Trophoblast cell (in vitro differentiated cells and primary cell): Measurements from ENCODE around the gene MRPL43.
A peak's percentile ranks its signal among the peaks of the same experiment; 100 is the strongest.

ENCODE experiments used
- DNase-seq, 2 donors: peaks; one replicate each; pipeline ENCODE4 v3.0.0-alpha.2; 2016
- H2AFZ ChIP-seq: 2 replicates; pipeline ENCODE4 v1.6.1; 2013; ENCODE audit warnings: low read length, moderate library complexity, mild to moderate bottlenecking; ENCODE audit not compliant: insufficient read depth, poor library complexity
- H2AK5ac ChIP-seq: 2 replicates; pipeline ENCODE4 v1.6.1; 2013; ENCODE audit warnings: mild to moderate bottlenecking, low read length
- H2BK120ac ChIP-seq: 2 replicates; pipeline ENCODE4 v1.6.1; 2013; ENCODE audit warnings: low read length, mild to moderate bottlenecking, moderate library complexity; ENCODE audit not compliant: insufficient read depth, poor library complexity
- H2BK12ac ChIP-seq: 2 replicates; pipeline ENCODE4 v1.6.1; 2013; ENCODE audit warnings: mild to moderate bottlenecking, low read length, moderate library complexity
- H2BK5ac ChIP-seq: 2 replicates; pipeline ENCODE4 v1.6.1; 2013; ENCODE audit warnings: low read length, low read depth, moderate library complexity, mild to moderate bottlenecking; ENCODE audit not compliant: poor library complexity
- H3K14ac ChIP-seq: 2 replicates; pipeline ENCODE4 v1.6.1; 2013; ENCODE audit warnings: mild to moderate bottlenecking, low read length
- H3K18ac ChIP-seq: 2 replicates; pipeline ENCODE4 v1.6.1; 2013; ENCODE audit warnings: mild to moderate bottlenecking, low read length
- H3K23ac ChIP-seq: 2 replicates; pipeline ENCODE4 v1.6.1; 2013; ENCODE audit warnings: low read length
- H3K27ac ChIP-seq: 2 replicates; pipeline ENCODE4 v1.5.1; 2013; ENCODE audit warnings: low read depth, mild to moderate bottlenecking, inconsistent platforms, low read length, moderate library complexity
- H3K27me3 ChIP-seq: 2 replicates; pipeline ENCODE4 v1.6.1; 2013; ENCODE audit warnings: inconsistent platforms, mild to moderate bottlenecking, low read length, moderate library complexity; ENCODE audit not compliant: insufficient read depth
- H3K36me3 ChIP-seq, 2 experiments: 1 replicate in 1 of 2; 2 replicates in 1 of 2; pipeline ENCODE4 v1.6.1; 2013; ENCODE audit warnings: low read length in 2 of 2, mild to moderate bottlenecking in 2 of 2, moderate library complexity in 1 of 2; ENCODE audit not compliant: insufficient read depth in 2 of 2, control insufficient read depth in 1 of 2
- H3K4ac ChIP-seq: 2 replicates; pipeline ENCODE4 v1.6.1; 2013; ENCODE audit warnings: low read depth, mild to moderate bottlenecking, low read length, moderate library complexity
- H3K4me1 ChIP-seq, 2 experiments: 1 replicate in 1 of 2; 2 replicates in 1 of 2; pipeline ENCODE4 v1.6.1; 2013; ENCODE audit warnings: low read length in 2 of 2, mild to moderate bottlenecking in 2 of 2, moderate library complexity in 1 of 2; ENCODE audit not compliant: insufficient read depth in 2 of 2, control insufficient read depth in 1 of 2
- H3K4me2 ChIP-seq: 2 replicates; pipeline ENCODE4 v1.6.1; 2013; ENCODE audit warnings: inconsistent platforms, mild to moderate bottlenecking, low read length, moderate library complexity
- H3K4me3 ChIP-seq: 2 replicates; pipeline ENCODE4 v1.5.1; 2013; ENCODE audit warnings: mild to moderate bottlenecking, low read depth, low read length, inconsistent platforms
- H3K79me1 ChIP-seq: one replicate; pipeline ENCODE4 v1.6.1; 2013; ENCODE audit warnings: low read length
- H3K79me2 ChIP-seq: 2 replicates; pipeline ENCODE4 v1.6.1; 2013; ENCODE audit warnings: low read length, mild to moderate bottlenecking; ENCODE audit not compliant: control insufficient read depth, insufficient read depth, poor library complexity
- H3K9ac ChIP-seq: 2 replicates; pipeline ENCODE4 v1.6.1; 2013; ENCODE audit warnings: mild to moderate bottlenecking, low read length
- H3K9me3 ChIP-seq: 2 replicates; pipeline ENCODE4 v1.6.1; 2013; ENCODE audit warnings: low read depth, mild to moderate bottlenecking, control low read depth, inconsistent platforms, low read length; ENCODE audit not compliant: insufficient read depth
- H4K12ac ChIP-seq: 2 replicates; pipeline ENCODE4 v1.6.1; 2013; ENCODE audit warnings: low read depth, mild to moderate bottlenecking, low read length, moderate library complexity
- H4K8ac ChIP-seq: 2 replicates; pipeline ENCODE4 v1.6.1; 2013; ENCODE audit warnings: low read depth, mild to moderate bottlenecking, low read length, moderate library complexity
- H4K91ac ChIP-seq: one replicate; pipeline ENCODE4 v1.6.1; 2013; ENCODE audit warnings: low read depth, mild to moderate bottlenecking, low read length, moderate library complexity
- WGBS: extraction: QIAGEN DNeasy Blood & Tissue Kit; methylation state at CpG from one replicate; pipeline ENCODE4 v1.1.7; 2013; ENCODE audit warnings: missing lambda C conversion rate; ENCODE audit not compliant: insufficient read length, insufficient coverage; ENCODE audit errors: extremely low coverage; 5-methylcytosine and 5-hydroxymethylcytosine counted together

Gene MRPL43

DNA sequence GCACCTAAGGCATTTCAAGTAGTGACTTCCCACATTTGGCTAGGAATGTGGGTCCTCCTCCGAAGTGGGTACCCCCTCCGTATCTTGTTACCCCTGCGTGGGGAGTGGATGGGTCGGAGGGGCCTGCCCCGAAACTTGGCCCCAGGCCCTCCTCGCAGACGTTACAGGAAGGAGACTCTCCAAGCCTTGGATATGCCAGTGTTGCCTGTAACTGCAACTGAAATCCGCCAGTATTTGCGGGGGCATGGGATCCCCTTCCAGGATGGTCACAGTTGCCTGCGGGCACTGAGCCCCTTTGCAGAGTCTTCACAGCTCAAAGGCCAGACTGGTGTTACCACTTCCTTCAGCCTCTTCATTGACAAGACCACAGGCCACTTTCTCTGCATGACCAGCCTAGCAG is 869 bp upstream of the MRPL43 start:
- no peak overlapping the region for H4K12ac ChIP-seq
- no peak overlapping the region for H2BK5ac ChIP-seq
- no peak overlapping the region for H3K27ac ChIP-seq
- H3K14ac ChIP-seq, result no peak overlapping the region
- H2BK120ac ChIP-seq, result no peak overlapping the region
- peak overlapping the region; percentile 22 for H3K4ac ChIP-seq
- peak overlapping the region; percentile 44 for H3K9ac ChIP-seq
- H2AK5ac ChIP-seq, result no peak overlapping the region
- no peak overlapping the region for H2AFZ ChIP-seq
- DNase-seq, result no peak
- H3K4me1 ChIP-seq, result peaks cover 9 to 10% of the 10 kb centered on the region in 2 experiments
- H3K18ac ChIP-seq, result no peak overlapping the region
- no peak overlapping the region for H4K91ac ChIP-seq
- peak overlapping the region; percentile 99 for H3K4me3 ChIP-seq
- no CpG with 5 or more reads among the region's 10 CpGs for WGBS
- H3K23ac ChIP-seq, result no peak overlapping the region
- H3K79me2 ChIP-seq, result peaks cover 6% of the 10 kb centered on the region
- H3K79me1 ChIP-seq, result peaks cover 5% of the 10 kb centered on the region
- H3K4me2 ChIP-seq, result peak overlapping the region; percentile 82
- H3K36me3 ChIP-seq, result peaks cover 31 to 43% of the 10 kb centered on the region in 2 experiments
- H3K9me3 ChIP-seq, result no peaks in the 10 kb centered on the region
- no peak overlapping the region for H2BK12ac ChIP-seq
- H4K8ac ChIP-seq, result peak overlapping the region; percentile 100
- H3K27me3 ChIP-seq, result no peaks in the 10 kb centered on the region

- no peak overlapping the region for H3K23ac ChIP-seq
- H3K27ac ChIP-seq, result no peak overlapping the region
- peak overlapping the region; percentile 22 for H4K91ac ChIP-seq
- no peaks in the 10 kb centered on the region for H3K27me3 ChIP-seq
- peak overlapping the region; percentile 82 for H3K4me2 ChIP-seq
- H3K14ac ChIP-seq, result peak overlapping the region; percentile 21
- peak overlapping the region; percentile 44 for H3K9ac ChIP-seq
- H2BK5ac ChIP-seq, result no peak overlapping the region
- H3K4me3 ChIP-seq, result peak overlapping the region; percentile 99
- H3K9me3 ChIP-seq, result no peaks in the 10 kb centered on the region
- peaks cover 5% of the 10 kb centered on the region for H3K79me1 ChIP-seq
- peak overlapping the region; percentile 22 for H3K4ac ChIP-seq
- peak overlapping the region; percentile 100 for H4K8ac ChIP-seq
- H3K4me1 ChIP-seq, result peaks cover 9 to 10% of the 10 kb centered on the region in 2 experiments
- no peak for DNase-seq
- peaks cover 31 to 43% of the 10 kb centered on the region in 2 experiments for H3K36me3 ChIP-seq
- no peak overlapping the region for H4K12ac ChIP-seq
- no peak overlapping the region for H2BK120ac ChIP-seq
- peak overlapping the region; percentile 96 for H2AFZ ChIP-seq
- H3K79me2 ChIP-seq, result peaks cover 6% of the 10 kb centered on the region
- no peak overlapping the region for H2BK12ac ChIP-seq
- no peak overlapping the region for H2AK5ac ChIP-seq
- H3K18ac ChIP-seq, result peak overlapping the region; percentile 15
- no CpG with 5 or more reads among the region's 15 CpGs for WGBS
Measured at GRCh38 chr10:100987685-100988049, 370 bp upstream of the MRPL43 start.

DNA sequence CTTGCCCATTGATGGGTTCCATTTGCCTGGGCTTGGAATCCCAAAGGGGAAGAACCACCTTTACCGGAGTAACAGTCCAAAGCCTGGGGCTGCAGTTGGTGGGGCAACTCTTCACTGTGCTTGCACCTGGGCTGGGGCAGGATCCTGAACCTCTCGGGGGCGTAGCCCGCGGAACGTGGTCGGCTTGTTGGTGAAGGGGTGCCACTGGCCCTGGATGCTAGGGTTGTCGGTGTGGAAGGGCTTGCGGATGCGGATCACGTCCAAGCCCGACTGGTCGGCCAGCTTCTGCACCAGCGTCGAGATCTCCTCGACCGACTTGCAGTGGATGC is 710 bp downstream of the MRPL43 start:
- no peaks in the 10 kb centered on the region for H3K9me3 ChIP-seq
- peak overlapping the region; percentile 97 for H3K9ac ChIP-seq
- peak overlapping the region; percentile 96 for H4K91ac ChIP-seq
- DNase-seq, result no peak
- peak overlapping the region; percentile 82 for H3K4me2 ChIP-seq
- peak overlapping the region; percentile 84 for H3K4ac ChIP-seq
- peak overlapping the region; percentile 6 for H2AK5ac ChIP-seq
- no CpG with 5 or more reads among the region's 17 CpGs for WGBS
- H3K23ac ChIP-seq, result no peak overlapping the region
- no peak overlapping the region for H3K27ac ChIP-seq
- H2AFZ ChIP-seq, result peak overlapping the region; percentile 96
- no peak overlapping the region for H2BK5ac ChIP-seq
- no peak overlapping the region for H2BK120ac ChIP-seq
- peak overlapping the region; percentile 96 for H4K12ac ChIP-seq
- H3K14ac ChIP-seq, result peak overlapping the region; percentile 95
- peaks cover 9 to 10% of the 10 kb centered on the region in 2 experiments for H3K4me1 ChIP-seq
- no peaks in the 10 kb centered on the region for H3K27me3 ChIP-seq
- H3K36me3 ChIP-seq, result peaks cover 30 to 45% of the 10 kb centered on the region in 2 experiments
- peaks cover 6% of the 10 kb centered on the region for H3K79me2 ChIP-seq
- H3K4me3 ChIP-seq, result peak overlapping the region; percentile 99
- H3K79me1 ChIP-seq, result peaks cover 5% of the 10 kb centered on the region
- H3K18ac ChIP-seq, result peak overlapping the region; percentile 96
- peak overlapping the region; percentile 100 for H4K8ac ChIP-seq
- no peak overlapping the region for H2BK12ac ChIP-seq

DNA sequence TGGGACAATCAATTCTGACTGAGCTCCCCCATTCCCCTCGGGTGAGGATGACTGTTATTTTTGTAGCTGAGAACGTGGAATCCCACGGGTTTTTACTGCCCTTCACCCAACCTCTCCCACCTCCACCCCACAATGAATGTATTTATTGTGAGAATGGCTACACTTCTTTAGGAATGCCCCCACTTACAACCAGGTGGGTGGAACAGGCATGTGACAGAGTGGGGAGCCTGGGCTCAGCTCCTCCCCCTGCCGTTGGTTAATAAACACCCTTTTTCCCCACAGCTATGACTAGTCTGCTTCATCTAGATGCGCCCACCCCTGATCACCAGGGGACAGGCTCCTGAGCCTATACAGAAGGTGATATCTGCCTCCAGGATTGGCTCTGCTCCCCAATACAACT is 2.0 kb downstream of the MRPL43 start:
- H4K91ac ChIP-seq, result no peak overlapping the region
- no peak overlapping the region for H3K4me2 ChIP-seq
- no peaks in the 10 kb centered on the region for H3K9me3 ChIP-seq
- H3K23ac ChIP-seq, result no peak overlapping the region
- H2AFZ ChIP-seq, result no peak overlapping the region
- H2BK12ac ChIP-seq, result no peak overlapping the region
- DNase-seq, result no peak
- no peak overlapping the region for H3K4me3 ChIP-seq
- H3K18ac ChIP-seq, result no peak overlapping the region
- H3K9ac ChIP-seq, result no peak overlapping the region
- peaks cover 5% of the 10 kb centered on the region for H3K79me1 ChIP-seq
- WGBS, result no CpG with 5 or more reads among the region's 5 CpGs
- H4K8ac ChIP-seq, result no peak overlapping the region
- peaks cover 6% of the 10 kb centered on the region for H3K79me2 ChIP-seq
- no peak overlapping the region for H4K12ac ChIP-seq
- H3K27ac ChIP-seq, result no peak overlapping the region
- no peak overlapping the region for H2BK5ac ChIP-seq
- H3K14ac ChIP-seq, result no peak overlapping the region
- H3K36me3 ChIP-seq, result peaks cover 24 to 41% of the 10 kb centered on the region in 2 experiments
- no peaks in the 10 kb centered on the region for H3K27me3 ChIP-seq
- H2AK5ac ChIP-seq, result no peak overlapping the region
- no peak overlapping the region for H2BK120ac ChIP-seq
- no peak overlapping the region for H3K4ac ChIP-seq
- peaks cover 9 to 10% of the 10 kb centered on the region in 2 experiments for H3K4me1 ChIP-seq
